DLD1 (cell line): ENCODE data around the gene STK39.
"Not testable (repeated sequence)": the region's sequence is repeated elsewhere in the genome, so short reads cannot be mapped to it uniquely, and the experiment has no call there.

Experiments
- in situ Hi-C: cut with HindIII; loops from 2 replicates; pipeline ENCODE4 v1.10.0; 2017; ENCODE audit warnings: low sequenced_read_pairs

Gene STK39

GRCh38 chr2:168140892-168141291 is 106.5 kb downstream of the STK39 start:
- in situ Hi-C loops, result no loop called here

GRCh38 chr2:168139852-168140251 is 107.5 kb downstream of the STK39 start:
- in situ Hi-C loops, result no loop called here

- in situ Hi-C loops, result no loop called here
Measured at GRCh38 chr2:168138901-168139300, 108.5 kb downstream of the STK39 start.

DNA sequence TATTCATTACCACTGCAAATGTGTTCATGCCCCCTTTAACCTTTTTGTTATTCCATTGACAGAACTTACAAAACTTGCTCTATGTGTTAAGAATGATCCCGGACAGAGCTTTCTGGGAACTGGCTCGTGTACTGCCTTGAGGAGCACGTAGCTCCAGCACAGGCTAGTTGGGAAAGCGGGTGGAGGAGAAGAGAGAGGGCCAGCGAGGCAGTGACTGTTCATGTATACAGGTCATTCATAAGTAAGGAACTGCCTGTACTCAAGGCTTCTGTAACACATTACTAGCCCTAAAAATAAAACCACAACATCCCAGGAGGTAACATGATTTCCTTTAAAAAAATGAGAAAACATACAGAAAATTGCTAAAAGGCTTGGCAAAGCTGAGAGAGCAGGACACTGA is 109.0 kb downstream of the STK39 start:
- in situ Hi-C loops, result no loop called here

DNA sequence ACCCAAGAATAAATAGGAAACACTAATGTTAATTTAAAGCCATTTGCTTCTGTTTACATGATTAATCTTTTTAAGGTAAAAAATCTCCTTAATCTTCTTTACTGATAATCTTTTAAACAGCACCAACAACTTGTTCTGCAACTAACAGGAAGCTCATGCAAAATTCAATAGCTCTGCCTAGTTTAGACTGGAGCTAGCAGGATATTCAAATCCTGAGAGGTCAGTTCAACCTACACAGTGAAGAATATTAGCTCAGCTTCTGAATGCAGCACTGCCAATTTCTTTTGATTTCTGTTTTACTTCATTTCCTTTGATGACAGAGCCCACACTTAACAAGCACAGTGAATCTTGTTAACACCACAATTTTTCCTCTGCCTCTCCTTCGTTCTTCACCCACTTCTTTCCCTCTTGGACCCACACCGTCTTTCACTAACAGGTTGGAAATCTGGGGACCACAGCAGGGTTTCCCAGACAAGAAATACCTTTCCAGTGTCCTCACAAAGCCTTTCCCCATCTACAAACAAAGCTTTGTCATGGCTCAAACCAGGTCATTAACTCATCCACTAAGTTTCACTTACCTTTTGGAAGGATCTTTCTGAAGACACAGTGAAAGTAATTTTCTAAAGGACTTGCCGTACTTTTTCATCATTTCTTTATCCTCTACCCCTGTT is 109.8 kb downstream of the STK39 start:
- in situ Hi-C loops, result no loop called here

GRCh38 chr2:168136392-168136977 is 110.9 kb downstream of the STK39 start:
- in situ Hi-C loops, result no loop called here

DNA sequence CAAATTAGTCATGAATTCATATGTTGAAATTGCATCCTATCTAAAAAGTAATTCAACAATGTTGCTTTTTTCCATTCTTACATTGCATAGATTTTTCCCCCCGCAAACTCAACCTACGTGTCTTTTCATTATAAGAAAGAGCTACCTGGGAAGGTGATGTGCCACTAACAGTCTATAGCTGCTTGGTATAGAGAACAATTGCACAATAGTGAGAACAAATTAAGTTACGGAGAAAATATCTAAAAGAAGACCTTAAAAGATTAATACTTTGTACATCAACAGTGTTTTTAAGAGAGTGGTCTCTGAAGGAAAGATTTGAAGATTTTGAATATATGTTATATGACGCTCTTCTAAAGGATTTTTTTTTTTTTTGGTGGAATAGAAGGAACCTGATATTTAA is 111.8 kb downstream of the STK39 start:
- in situ Hi-C loops, result no loop called here

DNA sequence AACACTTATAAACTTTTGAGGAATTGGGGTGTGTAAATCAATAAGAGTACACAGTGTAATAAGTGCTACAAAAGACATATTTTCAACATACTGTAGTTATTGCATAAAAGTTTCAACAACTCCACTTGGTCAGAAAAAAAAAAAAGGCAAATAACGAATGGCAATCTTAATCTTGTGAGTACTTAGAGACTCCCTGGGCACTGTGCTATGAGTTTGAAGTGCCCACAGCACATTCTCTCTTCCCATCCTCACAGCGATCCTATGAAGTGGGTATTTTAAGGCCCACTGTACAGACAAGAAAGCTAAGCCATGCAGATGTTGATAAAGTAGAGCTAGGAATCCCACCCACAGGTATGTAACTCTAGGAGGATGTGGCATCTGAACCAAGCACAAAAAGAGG is 112.3 kb downstream of the STK39 start:
- in situ Hi-C loops, result no loop called here

DNA sequence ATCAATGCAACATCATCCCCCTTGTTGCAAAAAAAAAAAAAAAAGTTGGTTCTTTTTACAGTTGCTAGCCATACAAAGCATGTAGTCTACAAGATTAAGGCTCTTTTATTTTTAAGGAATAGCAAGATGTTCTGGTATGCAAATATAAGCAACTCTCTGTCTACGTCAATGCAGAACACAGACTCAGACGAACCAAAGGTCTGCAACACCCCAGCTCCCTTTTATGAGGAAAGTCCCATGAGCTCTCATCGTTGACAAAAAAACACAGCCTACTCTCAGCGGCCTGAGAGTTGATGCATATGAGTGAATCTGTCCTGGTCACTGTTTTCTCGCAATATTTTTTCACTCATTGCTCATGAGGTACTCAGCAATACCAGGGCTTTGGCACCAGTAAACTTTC is 112.9 kb downstream of the STK39 start:
- in situ Hi-C loops, result no loop called here

- in situ Hi-C loops, result no loop called here
Measured at GRCh38 chr2:168132389-168132788, 115.0 kb downstream of the STK39 start.

- in situ Hi-C loops, result no loop called here
Measured at GRCh38 chr2:168130346-168130745, 117.0 kb downstream of the STK39 start.

GRCh38 chr2:168127371-168127770 is 120.0 kb downstream of the STK39 start:
- in situ Hi-C loops, result no loop called here

DNA sequence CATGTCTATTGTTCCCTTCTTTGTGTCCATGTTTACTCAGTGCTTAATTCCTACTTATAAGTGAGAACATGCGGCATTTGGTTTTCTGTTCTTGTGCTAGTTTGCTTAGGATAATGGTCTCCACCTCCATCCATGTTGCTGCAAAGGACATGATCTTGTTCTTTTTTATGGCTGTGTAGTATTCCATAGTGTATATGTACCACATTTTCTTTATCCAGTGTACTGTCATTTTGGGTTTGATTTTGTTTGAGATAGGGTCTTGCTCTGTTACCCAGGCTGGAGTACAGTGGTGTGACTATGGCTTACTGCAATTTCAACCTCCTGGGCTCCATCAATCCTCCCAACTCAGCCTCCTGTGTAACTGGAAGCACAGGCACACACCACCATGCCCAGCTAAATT is 125.2 kb downstream of the STK39 start:
- in situ Hi-C loops, result not testable (repeated sequence)

DNA sequence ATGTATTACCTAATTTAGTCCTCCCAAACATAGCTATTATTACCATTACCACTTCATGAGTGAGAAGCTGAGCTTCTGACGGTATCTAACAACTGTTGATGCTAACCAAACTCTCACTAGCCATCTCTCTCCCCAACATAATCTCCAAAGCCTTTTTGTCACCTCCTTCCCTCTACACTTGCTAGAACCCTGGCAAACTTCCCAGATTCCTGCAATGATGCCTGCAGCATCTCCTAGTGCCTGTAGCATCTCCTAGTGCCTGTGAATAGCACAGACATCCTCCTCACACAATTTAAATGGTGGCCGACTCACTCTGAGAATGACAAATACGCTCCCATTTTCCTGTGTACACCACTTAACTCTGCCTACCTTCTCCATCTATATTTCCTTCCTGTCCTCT is 126.7 kb downstream of the STK39 start:
- in situ Hi-C loops, result no loop called here

- in situ Hi-C loops, result no loop called here
Measured at GRCh38 chr2:168120310-168120709, 127.1 kb downstream of the STK39 start.

DNA sequence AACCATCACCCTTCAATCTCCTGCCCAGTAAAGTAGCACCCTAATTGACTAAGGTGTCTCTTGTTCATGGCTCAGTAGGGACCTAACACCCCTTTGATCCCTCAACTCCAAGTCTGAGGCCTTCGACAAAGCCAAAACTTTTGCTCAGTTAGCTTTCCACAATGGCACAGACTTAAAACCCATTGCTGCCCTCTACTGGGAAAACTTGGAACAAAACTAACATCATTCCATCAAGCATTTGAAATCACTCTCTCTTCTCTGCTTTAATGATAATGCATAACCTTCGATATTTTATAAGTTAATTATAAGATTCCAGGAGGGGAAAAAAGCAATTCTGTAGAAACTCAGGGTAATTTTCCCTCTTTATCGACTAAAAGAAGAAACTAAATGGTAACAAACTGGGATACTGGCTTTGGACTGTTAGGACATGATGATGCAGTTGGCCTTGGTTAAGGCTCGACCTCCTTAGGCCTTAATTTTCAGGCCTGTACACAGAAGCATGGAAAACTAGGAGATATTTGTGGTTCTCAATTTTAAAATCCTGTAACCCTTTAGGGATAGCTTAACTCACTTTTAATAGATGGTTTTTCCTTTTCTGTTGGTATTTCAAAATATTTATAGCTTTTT is 127.8 kb downstream of the STK39 start:
- in situ Hi-C loops, result no loop called here

- in situ Hi-C loops, result no loop called here
Measured at GRCh38 chr2:168118733-168119514, 128.5 kb downstream of the STK39 start.

- in situ Hi-C loops, result no loop called here
Measured at GRCh38 chr2:168116448-168116847, 130.9 kb downstream of the STK39 start.

DNA sequence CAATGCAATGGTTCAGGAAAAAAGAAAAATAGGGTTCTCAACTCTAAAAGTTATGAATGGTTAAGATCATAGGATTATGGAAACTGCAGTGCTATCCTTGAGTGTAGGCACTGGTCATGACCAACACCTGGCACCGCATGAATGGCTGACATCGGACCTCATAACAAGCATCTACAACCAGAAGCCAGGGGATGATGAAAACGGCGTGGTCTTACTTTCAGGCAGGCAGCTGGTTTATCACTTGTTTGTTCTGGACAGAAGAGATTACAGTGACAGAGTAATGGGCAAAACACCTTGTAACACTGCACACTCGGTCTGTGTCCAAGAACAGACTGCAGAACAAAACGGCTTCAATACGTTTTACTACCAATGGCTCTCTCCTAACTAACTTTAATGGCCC is 132.8 kb downstream of the STK39 start:
- in situ Hi-C loops, result no loop called here

DNA sequence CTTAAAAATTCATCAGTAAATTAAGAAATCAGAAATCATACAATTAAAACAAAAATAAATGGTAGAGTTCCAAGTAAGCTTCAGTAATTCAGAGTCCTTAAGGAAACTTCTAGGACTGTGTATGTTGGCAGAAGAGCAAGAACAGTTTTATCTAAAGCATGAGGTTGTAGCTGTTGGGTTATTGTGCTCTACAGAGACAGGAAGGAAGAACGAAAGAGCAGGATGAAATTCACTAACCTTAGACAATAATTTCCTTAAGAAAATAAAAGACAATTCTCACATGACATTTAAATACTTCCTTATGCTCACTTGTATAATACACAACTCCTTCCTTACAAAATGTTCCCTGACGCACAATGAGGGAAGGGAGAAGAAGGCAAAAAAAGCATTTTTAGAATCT is 133.4 kb downstream of the STK39 start:
- in situ Hi-C loops, result no loop called here

- in situ Hi-C loops, result no loop called here
Measured at GRCh38 chr2:168107322-168107721, 140.1 kb downstream of the STK39 start.
